Cerebellar cortex (tissue), 1 donor: Measurements from ENCODE around the gene HES2.
"Not testable (repeated sequence)": the region's sequence is repeated elsewhere in the genome, so short reads cannot be mapped to it uniquely, and the experiment has no call there.

ENCODE experiments used
- DNase-seq: peaks from one replicate; pipeline ENCODE4 v3.0.0-alpha.2; 2015; ENCODE audit warnings: low spot score

HES2 gene

DNA sequence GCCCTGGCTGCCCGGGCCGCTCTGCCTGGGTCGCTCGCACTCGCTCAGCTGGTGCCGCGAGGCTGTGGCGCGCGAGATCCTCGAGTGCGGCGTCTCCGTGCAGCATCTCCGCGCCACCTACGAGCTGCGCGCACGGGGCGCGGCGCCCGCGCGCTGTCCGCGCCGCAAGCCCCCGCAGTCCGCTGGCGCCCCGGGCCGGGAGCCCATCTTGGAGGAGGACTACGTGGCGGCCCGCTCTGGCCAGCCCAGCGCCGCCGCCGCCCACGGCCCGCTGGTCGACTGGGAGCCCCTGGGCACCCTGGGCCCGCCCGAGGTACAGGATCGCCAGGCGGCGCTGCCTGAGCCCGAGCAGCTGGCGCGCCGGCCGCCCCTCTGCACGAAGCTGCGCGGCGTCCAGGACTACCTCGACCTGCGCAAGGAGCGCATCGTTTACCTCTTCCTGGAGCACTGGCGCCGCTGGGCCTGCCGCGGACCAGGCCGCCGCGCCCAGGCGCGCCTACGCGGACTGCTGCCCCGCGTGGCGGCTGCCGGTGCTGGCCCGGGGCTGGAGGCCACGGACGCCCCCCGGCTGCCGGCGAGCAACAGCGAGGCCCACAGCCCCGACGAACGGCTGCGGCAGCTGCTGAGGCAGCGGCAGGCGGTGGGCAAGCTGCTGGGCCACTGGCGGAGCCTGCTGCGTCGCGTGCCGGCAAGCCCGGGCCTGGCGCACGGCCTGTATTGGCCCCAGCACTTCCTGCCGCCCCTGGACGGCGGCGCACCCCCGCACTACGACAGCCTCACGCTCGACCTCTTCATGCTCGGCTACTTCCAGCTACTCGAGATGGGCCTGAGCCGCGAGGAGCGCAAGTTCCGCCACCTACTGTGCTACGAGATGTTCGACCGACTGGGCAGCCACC, 35.4 kb upstream of the HES2 start:
- no peak for DNase-seq

DNA sequence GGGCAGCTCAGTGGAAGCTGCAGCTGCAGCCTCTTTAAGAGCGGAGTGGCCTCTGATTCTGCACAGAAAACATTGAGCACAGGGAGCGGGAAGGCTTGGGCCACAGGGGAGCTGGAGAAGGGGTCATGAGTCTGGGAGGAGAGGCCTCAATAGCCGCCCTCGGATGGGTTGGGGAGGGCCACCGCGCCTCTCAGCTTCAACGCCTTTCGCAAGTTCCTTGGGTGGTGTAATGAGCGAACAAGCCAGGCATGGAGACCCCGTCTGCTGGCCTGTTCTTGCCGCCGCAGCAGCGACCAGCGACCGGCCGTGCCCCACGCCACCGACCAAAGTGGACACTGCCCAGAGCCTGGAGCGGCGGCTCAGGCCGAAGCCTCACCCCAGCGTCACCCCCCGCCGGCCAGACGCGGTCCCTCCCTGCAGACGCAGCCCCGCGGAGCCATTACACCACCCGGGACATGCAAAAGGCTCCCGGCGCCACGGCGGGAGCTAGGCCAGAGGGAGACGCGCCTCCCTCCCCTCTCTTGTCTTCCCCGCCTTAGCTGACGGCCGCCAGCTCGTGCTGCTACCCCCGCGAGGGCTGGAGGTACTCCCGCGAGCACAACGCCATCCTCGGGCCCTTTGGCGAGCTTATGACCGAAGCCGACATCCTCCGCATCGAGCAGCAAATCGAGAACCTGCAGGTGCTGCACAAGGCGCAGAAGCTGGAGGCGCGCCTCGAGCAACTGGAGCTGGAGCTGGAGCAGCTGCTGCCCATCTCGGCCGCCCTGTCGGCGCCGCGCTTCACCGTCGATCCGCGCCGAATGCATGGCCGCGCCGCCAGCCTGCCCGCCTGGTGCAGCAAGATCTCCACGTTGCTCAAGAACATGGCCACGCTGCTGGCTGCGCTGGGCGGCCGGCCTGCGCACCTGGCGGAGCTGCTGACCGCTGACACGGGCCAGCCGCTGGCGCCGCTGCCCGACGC, 34.5 kb upstream of the HES2 start:
- not testable (repeated sequence) for DNase-seq

DNA sequence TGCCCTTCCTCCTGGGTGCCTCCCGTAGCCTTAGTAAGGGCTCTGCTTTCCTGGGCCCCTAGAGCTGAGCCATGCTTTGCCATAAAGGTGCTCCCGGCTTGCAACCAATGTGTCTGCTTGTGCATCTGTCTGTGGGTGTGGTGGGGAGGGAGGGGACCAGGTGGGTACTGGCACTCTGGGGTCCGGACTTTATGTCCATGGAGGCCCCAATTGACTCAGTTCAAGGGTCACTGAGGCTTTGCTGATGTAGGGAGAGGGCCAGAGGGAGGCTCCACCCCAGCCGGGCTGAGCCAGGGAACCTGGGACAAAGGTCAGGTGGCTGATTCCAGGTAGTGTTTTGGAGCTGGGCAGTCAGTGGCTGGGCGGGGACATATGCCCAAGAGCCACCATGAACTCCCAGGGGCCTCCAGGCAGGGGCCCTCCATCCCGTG, 31.2 kb upstream of the HES2 start:
- DNase-seq = no peak

DNA sequence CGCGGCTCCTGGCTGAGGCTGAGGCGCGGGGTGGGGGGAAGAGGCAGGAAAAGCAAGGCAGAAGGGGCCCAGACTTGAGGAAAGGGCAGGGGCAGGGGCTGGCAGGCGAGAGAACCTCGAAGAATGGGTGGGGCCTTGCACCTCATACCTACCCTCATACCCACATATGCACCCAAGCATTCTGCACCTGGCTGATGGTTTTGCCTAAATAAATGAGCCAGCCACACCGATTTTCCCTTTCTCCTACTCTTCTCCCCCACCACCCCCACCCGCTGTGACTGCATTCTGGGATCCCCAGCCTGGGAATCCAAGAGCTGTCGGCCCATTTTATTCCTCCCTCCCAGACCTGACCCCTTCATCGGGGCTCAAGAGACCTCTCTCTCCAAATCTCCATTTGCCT, 30.8 kb upstream of the HES2 start:
- not testable (repeated sequence) for DNase-seq

DNA sequence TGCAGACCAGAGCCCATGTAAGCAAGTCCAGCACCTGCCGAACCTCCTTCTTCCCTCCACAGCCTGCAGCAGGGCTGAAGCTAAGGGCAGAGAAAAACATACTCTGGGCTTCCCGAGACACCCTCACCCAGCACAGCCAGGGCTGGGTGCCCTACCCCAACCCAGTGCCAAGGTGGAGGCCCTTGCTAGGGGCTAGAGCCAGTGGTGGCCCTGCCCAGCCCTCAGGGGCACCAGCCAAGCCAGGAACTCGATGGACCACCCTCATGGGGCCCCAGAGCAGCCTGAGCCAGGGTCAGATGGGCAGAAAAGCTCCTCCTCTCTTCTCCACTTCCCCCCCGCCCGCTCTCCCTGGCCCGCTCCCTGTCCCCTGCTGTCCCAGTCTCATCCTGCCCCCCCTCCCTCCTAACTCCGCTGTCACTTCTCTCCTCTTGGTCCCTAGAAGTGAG, 30.3 kb upstream of the HES2 start:
- DNase-seq = no peak

DNA sequence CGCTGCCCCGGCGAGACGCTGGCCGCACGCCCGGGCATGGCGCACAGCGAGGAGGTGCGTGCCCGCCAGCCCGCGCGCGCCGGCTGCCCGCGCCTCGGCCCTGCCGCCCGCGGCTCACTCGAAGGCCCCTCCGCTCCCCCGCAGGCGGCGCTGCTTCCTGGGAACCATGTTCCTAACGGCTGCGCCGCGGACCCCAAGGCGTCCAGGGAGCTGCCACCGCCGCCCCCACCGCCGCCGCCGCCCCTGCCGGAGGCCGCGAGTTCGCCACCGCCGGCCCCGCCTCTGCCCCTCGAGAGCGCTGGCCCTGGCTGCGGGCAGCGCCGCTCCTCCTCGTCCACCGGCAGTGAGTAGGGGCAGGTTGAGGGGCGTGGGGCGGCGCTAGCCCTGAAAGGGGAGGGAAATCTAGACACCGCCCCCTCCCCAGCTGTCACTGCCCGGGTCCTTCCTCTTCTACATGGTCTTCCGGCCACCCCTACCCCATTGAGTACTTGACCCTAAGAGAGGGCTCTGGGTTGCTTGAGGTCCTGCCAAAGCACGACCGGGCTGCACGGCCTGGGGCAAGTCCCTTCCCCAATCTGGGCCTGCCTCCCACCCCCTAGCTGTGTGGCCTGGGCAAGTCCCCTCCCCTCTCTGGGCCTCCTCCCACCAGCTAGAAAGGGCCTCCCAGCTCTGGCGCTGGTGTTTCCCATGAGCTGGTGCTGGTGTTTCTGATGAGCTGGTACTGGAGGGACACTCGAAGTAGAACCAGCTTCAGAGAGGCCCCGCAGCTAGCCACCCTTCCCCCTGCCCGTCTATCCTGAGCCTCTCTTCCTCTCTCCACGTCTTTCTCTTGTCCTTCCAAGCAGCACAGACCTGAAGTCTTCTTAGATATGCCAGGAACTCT, 29.3 kb upstream of the HES2 start:
- no peak for DNase-seq

DNA sequence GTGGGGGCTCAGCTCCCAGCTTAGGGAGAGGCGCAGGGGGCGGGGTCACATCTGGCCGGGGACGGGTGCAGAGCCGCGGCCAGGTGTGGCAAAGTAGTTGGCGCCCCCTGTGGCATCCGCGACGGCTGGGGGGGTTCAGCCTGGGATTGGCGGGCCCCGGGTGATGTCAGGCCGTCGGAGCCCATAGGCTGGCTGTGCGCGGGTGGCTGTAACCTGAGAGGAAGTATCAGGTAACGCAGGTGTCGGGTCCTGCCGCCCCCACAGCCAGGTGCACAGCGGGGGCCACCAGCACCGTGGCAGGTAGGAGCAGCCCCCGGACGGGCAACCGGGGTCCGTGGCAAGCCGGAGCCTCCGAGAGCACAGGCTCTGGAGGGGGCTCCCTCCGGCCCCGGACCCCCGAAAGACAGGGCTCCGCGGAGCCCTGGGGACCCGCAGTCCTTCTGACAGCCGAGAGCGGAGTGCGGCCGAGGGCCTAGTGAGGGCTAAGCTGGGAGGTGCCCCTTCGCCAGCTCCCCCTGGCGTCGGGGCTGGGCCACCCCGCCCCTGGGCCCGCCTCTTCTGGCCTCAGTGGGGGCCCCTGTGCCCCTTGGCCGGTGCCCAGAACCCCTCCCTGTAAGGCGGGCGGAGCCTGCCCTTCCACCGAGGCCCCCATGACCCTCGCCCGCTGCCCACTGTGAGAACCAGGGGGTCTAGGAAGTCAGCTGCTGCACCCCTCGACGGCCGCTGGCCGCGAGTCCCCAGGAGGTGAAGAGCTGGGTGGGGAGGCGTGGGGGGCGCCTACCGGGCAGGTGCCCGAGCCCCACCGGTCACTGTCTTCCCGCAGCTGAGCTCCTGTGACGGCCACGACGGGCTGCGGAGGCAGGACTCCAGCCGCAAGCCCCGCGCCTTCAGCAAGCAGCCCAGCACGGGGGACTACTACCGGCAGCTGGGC, 28.4 kb upstream of the HES2 start:
- no peak for DNase-seq

DNA sequence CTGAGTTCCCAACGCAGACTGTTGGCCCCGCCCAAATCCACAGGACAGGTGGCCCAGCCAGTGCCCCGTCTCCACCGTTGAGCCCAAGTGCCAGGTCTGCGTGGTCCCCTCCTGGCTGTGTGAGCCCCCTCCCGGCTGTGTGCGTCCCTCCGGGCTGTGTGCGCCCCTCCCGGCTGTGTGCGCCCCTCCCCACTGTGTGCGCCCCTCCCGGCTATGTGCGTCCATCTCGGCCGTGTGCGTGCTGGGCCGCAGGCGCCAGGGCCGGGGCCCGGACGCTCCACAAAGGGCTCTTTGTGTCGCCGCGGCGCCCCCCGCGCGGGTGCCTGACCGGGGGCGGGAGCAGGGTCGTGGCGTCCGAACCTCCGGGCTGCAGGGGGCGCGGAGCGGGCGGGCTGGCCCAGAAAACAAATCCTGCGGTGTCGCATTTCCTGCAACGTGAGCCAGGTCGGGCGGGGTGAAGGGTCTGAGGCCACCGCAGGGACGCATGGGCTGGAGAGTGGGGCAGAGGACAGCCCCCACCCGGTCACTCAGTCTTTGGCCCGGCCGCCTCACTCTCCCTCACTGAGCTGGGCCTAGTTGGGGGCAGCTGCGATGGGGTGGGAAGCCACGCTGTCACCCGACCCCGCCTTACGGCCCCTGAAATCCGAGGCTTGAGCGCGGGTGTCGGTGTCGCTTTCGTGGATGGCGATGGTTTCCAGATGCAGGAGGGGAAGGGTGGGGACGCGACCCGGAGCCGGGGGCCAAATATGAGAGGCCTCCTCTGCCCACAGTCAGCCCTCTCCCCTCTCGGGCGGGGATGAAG, 27.5 kb upstream of the HES2 start:
- no peak for DNase-seq

DNA sequence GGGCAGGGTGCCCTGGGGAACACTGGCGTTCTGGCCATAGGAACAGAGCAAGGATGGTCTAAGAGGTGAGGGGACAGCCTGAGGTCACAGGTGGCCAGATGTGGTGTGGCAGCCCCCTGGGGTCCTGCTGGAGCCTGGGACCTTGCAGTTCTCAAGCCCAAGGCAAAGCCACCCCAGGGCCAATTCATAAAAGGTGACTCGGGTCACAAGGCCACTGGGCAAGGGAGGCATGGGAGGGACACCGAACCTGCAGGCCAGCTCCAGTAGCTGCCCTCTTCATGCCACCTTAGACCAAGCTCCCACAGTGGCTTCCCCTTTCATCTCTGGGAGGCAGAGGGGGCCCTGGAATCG, 26.9 kb upstream of the HES2 start:
- no peak for DNase-seq

DNA sequence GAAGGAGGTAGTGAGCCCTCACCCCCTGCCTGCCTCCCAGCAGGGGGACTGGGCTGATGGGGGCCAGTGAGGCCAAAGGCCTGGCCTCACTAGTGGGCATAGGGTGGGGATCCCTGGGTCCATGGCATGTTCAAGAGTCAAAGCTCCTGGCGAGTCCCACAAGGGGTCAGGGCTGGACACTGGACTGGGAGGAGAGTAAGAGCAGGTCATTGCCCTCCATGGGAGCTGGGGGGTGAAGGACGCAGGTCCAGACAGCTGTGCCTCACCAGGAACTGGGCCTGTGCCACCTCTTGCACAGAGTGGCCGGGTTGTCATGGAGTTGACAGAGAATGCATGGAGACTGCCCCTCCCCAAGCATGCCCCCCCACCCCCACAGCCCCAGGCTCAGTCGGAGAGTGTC, 26.2 kb upstream of the HES2 start:
- DNase-seq = not testable (repeated sequence)

DNA sequence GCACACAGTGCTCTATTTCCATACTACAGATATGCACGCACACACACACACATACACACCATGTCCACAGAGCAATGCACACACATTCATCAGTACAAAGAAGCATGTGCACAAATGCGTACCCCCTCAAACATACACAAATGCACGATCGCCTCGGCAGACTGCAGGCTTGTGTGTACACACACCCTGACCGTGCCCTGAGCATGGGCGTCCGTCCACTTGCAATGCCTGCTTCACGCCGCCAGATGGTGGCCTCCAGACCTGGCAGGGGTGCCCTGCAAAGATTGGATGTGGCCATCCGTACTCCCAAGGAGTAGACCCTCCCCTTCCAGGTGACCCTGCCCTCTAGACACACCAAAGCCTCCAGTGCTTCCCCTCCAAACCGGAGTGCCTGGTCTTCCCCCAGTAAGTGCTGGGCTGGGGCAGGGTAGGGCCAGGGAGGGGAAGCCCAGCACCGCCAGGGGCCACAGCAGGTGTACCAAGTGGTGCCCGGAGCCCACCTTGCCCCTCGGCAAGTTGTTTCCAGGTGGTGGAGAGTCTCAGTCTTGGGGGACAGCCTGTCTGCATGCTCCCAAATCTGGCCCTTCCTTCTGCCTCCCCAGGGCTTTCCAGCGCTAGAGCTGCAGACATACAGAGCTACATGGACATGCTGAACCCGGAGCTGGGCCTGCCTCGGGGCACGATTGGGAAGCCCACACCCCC, 25.5 kb upstream of the HES2 start:
- peak; percentile 77 for DNase-seq

DNA sequence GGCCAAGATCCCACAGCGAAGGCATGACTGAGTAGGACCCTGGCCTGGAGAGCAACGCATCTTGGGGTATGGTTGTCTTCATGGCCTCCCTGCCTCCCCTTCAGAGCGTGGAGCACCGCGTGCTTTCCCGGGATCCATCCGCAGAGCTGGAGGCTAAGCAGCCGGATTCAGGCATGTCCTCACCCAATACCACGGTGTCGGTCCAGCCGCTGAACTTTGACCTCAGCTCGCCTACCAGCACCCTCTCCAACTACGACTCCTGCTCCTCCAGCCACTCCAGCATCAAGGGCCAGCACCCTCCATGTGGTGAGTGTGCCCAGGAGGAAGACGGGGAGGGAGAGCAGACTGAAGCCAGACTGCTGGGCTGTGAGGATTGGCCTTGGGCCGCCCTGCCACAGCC, 24.7 kb upstream of the HES2 start:
- DNase-seq = no peak

DNA sequence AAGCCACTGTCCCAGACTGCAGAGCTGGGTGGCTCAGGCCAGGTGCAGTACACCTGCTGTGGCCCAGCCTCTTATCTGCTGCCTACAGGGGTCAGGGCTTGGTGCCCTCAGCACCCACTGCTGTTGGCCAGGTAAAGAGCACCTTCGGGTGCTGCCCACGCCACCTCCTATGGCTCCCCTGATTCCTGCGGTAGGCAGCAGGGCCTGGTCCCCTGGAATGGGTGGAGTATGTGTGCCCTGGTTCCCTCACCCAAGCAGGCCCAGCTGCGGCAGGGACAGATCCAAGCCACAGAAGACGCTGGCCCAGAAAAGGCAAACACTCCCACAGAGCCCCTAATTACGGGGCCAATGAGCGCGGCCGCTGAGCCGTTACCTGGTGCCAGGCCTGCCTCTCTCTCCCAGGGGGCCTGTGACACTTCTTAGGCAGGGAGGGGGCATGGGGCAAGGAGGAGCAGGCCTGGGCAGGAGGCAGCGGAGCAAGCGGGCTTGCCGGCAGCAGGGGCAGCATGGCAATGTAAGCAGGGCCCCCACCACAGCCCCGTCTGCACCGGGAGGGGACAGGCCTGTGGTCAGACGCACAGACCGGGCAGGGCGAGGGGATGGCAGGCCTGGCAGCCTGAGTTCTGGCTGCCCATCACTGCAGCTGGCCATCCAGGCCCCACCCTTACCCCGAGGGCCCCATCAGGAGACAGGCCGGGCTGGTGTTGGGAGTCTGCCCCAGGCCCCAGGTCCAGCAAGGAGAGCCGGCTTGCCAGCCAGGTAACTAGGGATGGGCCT, 23.8 kb upstream of the HES2 start:
- no peak for DNase-seq

DNA sequence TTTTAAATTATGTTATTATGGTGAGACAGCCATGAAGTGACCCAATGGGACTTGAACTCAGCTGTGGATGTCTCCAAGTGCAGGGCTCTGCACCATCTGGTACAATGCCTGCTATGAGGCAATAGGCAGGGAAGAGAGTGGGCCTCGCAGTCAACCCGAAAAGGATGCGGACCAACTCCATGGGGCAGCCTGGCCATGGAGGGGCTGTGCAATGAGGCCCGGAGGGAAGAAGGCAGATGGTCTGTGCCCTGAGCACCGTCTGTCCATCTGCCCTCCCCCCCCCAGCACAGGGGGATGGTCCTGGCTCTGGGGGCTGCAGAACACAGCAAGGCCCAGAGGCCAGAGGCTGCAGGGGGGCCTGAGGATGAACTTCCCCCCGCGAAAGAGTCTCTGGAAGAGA, 21.9 kb upstream of the HES2 start:
- DNase-seq = no peak

DNA sequence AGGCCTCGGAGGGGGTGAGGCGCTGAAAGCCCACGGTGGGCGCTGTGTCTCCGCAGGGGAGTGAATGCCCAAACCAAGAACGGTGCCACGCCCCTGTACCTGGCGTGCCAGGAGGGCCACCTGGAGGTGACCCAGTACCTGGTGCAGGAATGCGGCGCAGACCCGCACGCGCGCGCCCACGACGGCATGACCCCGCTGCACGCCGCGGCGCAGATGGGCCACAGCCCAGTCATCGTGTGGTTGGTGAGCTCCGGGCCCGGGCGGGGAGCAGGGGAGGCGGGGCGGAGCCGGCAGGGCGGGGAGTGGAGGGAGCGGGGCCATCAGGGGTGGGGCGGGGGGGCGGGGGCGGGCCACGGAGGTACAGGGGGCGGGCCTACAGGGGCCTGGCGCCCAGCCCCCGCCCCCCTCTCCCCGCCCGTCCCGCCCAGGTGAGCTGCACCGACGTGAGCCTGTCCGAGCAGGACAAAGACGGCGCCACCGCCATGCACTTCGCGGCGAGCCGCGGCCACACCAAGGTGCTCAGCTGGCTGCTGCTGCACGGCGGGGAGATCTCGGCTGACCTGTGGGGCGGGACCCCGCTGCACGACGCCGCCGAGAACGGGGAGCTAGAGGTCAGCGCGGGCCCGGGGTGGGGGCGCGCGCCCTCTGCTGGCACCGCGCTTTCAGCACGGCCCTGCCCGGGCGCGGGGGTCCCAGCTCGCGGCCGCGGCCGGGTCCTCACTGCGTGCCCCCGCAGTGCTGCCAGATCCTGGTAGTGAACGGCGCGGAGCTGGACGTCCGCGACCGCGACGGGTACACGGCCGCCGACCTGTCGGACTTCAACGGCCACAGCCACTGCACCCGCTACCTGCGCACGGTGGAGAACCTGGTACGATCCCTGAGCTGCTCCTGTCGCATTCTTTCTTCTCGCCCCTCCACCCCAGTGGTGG, 20.7 kb upstream of the HES2 start:
- no peak for DNase-seq

DNA sequence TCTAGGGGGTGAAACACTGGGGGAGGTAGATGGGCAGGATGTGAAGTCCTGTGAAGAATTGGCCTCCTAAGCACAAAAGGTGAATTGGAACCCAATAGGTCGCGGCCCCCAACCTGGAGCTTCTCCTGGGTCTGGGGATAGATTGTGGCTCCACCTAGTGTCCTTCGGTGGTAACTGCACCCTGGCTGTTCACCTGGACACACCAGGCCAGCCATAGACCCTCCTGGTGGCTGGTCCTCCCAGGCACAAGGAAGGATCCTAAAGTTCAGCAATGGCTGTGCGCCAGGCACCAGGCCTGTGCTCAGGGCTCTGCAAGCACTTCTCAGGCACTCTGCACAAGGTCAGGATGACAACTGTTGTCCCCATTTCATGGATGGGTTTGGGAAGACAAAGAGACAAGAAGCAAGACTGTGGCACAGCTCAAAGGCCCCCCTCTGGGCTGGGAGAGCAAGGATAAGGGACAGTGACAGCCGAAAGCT, 18.4 kb upstream of the HES2 start:
- peak; percentile 82 for DNase-seq

DNA sequence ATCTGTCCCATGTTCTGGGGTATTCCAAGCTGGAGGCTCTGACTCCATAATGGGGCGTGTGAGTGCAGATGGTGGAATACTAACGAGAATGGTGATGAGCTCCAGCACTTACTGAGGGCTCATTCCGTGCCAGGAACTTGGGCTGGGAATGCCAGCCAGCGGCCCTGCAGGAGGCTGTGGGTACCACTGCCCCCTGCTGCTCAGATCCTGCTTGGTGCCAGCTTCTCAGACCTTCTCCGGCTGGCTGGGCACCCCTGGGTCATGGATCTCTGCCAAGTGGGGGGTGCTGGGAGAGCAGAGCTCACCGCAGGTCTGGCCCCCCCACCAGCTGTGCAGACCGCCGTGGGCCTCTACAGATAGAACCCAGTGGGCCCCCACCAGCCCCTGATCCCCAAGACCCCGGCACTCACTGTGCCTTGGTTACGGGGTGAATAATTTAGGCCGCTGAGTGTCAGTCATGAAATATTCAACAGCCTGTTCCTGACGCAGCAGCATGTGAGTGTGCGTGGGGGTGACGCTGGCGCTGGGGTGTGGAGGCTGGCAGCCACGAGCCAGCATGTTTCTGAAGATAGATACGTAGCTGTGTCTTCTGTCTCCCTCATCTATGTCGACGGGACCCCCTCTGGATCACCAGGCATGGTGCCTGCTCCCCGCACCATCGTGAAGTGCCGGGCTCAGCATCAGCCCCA, 17.4 kb upstream of the HES2 start:
- peak; percentile 72 for DNase-seq
